ENCODE data around the gene TMEM266. TPM values are rescaled to one million over a fixed set of nuclear protein-coding genes. Genes with fewer than 3 reads are reported as not detected.
A peak's percentile ranks its signal among the peaks of the same experiment; 100 is the strongest.

The TMEM266 gene
- total and polyA plus RNA-seq, 2 experiments from 2014 or later, result 0.42 to 5.0 TPM

DNA sequence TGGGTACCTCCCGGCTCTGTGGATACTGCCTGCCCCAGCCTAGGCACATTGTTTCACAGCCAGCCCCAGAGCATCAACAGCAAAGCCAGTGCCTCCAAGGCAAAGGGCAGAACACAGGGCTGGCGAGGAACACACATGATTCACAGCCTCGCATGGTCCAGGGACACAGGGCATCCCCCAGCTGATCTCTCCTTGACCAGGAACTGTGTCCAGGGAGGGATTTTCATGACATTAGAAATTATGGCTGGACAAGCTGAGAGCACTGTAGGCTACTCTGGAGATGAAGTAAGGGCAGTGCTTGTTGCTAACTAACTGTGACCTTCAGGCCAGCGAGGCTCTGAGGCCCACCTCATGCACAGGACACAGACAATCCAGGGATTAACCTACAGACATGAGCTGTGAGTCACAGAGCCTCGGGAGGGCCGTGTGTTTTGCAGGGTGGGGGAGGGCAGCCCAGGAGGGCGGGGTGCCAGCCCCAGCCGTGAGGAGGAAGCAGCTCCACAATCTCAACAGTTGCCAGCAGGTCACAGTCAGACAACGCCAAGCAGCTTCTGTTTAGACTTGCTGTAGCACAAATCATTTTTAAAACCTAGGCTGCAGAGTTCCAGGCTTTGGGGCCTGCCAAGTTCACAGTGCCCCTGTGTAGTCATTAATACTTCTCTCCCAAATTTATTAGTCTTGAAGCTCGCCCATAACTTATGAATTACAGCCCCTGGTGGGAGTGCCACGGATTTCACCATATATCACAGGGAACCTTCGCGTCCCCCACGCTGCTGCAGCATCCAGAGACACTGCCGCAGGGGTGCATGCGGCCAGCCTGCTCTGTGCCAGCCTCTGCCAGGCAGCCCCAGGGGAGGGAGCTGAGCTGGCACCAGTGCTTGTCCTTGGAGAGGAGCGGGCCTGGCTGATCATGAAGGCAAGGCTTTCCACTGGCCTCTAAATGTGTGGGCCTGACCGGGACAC lies 136.8 kb downstream of the TMEM266 start:
- no peak overlapping the region for H3K4me2 ChIP-seq
- H2AFZ ChIP-seq, result no peak overlapping the region
- no peaks in the 10 kb centered on the region for H3K36me3 ChIP-seq (ENCODE audit: insufficient read depth)
- no peak overlapping the region for H3K27ac ChIP-seq (ENCODE audit: low read depth)
- no peaks in the 10 kb centered on the region for H3K36me3 Mint-ChIP-seq (ENCODE audit: low read depth)
- H3K4me3 Mint-ChIP-seq, result no peak overlapping the region
- ATAC-seq (peak; percentile 16), DNase-seq (ENCODE audit: low spot score) (no peak)
- H3K27me3 ChIP-seq (ENCODE audit: insufficient read depth), result peaks cover 6% of the 10 kb centered on the region; the same call in 1 of the 2 replicates
- H3K9me3 Mint-ChIP-seq, result no peaks in the 10 kb centered on the region
- H3K4me1 ChIP-seq (ENCODE audit: insufficient read depth), result no peaks in the 10 kb centered on the region
- peaks cover 21% of the 10 kb centered on the region for H3K4me1 Mint-ChIP-seq
- no peaks in the 10 kb centered on the region for H3K9me2 ChIP-seq (ENCODE audit: insufficient read depth)
- no peak overlapping the region for H3K4me3 ChIP-seq
- no peak overlapping the region; the same call in 1 of the 2 replicates for H3K27ac Mint-ChIP-seq
- TF ChIP-seq NANOG (IDR thresholded peaks at IDR 0.05; ENCODE audit: borderline replicate concordance) (no peak), ZNF114 (CRISPR knock-in tag; IDR thresholded peaks at IDR 0.05) (no peak), CREB1 (CRISPR knock-in tag; IDR thresholded peaks at IDR 0.05; ENCODE audit: low read depth) (no peak), ETS1 (IDR thresholded peaks at IDR 0.05) (no peak), EZH2phosphoT487 (IDR thresholded peaks at IDR 0.05; ENCODE audit: unreplicated experiment) (no peak), CTCF (conservative IDR thresholded peaks at IDR 0.05; ENCODE audit: low read depth in 2 of 2) (no peak), EZH2 (IDR thresholded peaks at IDR 0.05; ENCODE audit: low read depth, unreplicated experiment) (no peak), STAT1 (IDR thresholded peaks at IDR 0.05; ENCODE audit: unreplicated experiment) (no peak), POLR2AphosphoS5 (IDR thresholded peaks at IDR 0.05; ENCODE audit: low read depth) (no peak), JUNB (IDR thresholded peaks at IDR 0.05; ENCODE audit: unreplicated experiment) (no peak), ZNF331 (CRISPR knock-in tag; IDR thresholded peaks at IDR 0.05; ENCODE audit: low read depth) (no peak)
- TF ChIP-seq, protein P1, sequence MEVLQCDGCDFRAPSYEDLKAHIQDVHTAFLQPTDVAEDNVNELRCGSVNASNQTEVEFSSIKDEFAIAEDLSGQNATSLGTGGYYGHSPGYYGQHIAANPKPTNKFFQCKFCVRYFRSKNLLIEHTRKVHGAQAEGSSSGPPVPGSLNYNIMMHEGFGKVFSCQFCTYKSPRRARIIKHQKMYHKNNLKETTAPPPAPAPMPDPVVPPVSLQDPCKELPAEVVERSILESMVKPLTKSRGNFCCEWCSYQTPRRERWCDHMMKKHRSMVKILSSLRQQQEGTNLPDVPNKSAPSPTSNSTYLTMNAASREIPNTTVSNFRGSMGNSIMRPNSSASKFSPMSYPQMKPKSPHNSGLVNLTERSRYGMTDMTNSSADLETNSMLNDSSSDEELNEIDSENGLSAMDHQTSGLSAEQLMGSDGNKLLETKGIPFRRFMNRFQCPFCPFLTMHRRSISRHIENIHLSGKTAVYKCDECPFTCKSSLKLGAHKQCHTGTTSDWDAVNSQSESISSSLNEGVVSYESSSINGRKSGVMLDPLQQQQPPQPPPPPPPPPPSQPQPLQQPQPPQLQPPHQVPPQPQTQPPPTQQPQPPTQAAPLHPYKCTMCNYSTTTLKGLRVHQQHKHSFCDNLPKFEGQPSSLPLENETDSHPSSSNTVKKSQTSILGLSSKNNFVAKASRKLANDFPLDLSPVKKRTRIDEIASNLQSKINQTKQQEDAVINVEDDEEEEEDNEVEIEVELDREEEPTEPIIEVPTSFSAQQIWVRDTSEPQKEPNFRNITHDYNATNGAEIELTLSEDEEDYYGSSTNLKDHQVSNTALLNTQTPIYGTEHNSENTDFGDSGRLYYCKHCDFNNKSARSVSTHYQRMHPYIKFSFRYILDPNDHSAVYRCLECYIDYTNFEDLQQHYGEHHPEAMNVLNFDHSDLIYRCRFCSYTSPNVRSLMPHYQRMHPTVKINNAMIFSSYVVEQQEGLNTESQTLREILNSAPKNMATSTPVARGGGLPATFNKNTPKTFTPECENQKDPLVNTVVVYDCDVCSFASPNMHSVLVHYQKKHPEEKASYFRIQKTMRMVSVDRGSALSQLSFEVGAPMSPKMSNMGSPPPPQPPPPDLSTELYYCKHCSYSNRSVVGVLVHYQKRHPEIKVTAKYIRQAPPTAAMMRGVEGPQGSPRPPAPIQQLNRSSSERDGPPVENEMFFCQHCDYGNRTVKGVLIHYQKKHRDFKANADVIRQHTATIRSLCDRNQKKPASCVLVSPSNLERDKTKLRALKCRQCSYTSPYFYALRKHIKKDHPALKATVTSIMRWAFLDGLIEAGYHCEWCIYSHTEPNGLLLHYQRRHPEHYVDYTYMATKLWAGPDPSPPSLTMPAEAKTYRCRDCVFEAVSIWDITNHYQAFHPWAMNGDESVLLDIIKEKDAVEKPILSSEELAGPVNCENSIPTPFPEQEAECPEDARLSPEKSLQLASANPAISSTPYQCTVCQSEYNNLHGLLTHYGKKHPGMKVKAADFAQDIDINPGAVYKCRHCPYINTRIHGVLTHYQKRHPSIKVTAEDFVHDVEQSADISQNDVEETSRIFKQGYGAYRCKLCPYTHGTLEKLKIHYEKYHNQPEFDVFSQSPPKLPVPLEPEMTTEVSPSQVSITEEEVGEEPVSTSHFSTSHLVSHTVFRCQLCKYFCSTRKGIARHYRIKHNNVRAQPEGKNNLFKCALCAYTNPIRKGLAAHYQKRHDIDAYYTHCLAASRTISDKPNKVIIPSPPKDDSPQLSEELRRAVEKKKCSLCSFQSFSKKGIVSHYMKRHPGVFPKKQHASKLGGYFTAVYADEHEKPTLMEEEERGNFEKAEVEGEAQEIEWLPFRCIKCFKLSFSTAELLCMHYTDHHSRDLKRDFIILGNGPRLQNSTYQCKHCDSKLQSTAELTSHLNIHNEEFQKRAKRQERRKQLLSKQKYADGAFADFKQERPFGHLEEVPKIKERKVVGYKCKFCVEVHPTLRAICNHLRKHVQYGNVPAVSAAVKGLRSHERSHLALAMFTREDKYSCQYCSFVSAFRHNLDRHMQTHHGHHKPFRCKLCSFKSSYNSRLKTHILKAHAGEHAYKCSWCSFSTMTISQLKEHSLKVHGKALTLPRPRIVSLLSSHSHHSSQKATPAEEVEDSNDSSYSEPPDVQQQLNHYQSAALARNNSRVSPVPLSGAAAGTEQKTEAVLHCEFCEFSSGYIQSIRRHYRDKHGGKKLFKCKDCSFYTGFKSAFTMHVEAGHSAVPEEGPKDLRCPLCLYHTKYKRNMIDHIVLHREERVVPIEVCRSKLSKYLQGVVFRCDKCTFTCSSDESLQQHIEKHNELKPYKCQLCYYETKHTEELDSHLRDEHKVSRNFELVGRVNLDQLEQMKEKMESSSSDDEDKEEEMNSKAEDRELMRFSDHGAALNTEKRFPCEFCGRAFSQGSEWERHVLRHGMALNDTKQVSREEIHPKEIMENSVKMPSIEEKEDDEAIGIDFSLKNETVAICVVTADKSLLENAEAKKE (CRISPR knock-in tag; IDR thresholded peaks at IDR 0.05), result no peak
- TF ChIP-seq, protein P2, sequence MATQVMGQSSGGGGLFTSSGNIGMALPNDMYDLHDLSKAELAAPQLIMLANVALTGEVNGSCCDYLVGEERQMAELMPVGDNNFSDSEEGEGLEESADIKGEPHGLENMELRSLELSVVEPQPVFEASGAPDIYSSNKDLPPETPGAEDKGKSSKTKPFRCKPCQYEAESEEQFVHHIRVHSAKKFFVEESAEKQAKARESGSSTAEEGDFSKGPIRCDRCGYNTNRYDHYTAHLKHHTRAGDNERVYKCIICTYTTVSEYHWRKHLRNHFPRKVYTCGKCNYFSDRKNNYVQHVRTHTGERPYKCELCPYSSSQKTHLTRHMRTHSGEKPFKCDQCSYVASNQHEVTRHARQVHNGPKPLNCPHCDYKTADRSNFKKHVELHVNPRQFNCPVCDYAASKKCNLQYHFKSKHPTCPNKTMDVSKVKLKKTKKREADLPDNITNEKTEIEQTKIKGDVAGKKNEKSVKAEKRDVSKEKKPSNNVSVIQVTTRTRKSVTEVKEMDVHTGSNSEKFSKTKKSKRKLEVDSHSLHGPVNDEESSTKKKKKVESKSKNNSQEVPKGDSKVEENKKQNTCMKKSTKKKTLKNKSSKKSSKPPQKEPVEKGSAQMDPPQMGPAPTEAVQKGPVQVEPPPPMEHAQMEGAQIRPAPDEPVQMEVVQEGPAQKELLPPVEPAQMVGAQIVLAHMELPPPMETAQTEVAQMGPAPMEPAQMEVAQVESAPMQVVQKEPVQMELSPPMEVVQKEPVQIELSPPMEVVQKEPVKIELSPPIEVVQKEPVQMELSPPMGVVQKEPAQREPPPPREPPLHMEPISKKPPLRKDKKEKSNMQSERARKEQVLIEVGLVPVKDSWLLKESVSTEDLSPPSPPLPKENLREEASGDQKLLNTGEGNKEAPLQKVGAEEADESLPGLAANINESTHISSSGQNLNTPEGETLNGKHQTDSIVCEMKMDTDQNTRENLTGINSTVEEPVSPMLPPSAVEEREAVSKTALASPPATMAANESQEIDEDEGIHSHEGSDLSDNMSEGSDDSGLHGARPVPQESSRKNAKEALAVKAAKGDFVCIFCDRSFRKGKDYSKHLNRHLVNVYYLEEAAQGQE (IDR thresholded peaks at IDR 0.05; ENCODE audit: unreplicated experiment), result no peak
- H4K20me1 ChIP-seq (replicated peaks; ENCODE audit: insufficient read depth), result no peaks in the 10 kb centered on the region
- H3F3A ChIP-seq (replicated peaks; ENCODE audit: low read depth), result no peaks in the 10 kb centered on the region
- no peaks in the 10 kb centered on the region for H3K79me2 ChIP-seq (replicated peaks; ENCODE audit: insufficient read depth)
- H3K27me3 Mint-ChIP-seq (ENCODE audit: insufficient read depth, low read depth, poor library complexity), result peaks cover 14% of the 10 kb centered on the region

All from GM23338 (cell line).